Measurements from ENCODE around the gene SALL2. TPM values are rescaled to one million over a fixed set of nuclear protein-coding genes. Genes with fewer than 3 reads are reported as not detected.
A peak's percentile ranks its signal among the peaks of the same experiment; 100 is the strongest.

The SALL2 gene
- polyA plus RNA-seq, 1 of the 3 experiments (the other 2 are of a cell fraction), result 9.1 TPM

GRCh38 chr14:21537090-21537424, 10.9 kb upstream of the SALL2 start:
- Histone ChIP-seq H3K4me1 (ENCODE audit: control insufficient read depth in 1 of 2, insufficient read depth in 2 of 2, low read depth in 1 of 2, low read length in 1 of 2) (peaks cover 3 to 8% of the 10 kb centered on the region in 2 experiments; a peak in 2 of 4 replicates), H4K20me1 (ENCODE audit: insufficient read depth) (no peaks in the 10 kb centered on the region), H3K9me2 (no peaks in the 10 kb centered on the region), H3K4me3 (ENCODE audit: low read depth in 2 of 2, low read length in 1 of 2) (peak overlapping the region; percentile 45 to 60; a peak in 3 of 4 replicates), H3K27me3 (ENCODE audit: insufficient read depth) (peaks cover 37% of the 10 kb centered on the region), H3K27ac (ENCODE audit: low read depth in 2 of 2, low read length in 1 of 2) (no peak overlapping the region), H3K36me3 (replicated peaks in 1 of 2; ENCODE audit: control insufficient read depth in 1 of 2, insufficient read depth in 2 of 2, low read length in 1 of 2) (no peaks in the 10 kb centered on the region), H3K9me3 (no peaks in the 10 kb centered on the region), H3K79me2 (ENCODE audit: insufficient read depth) (no peaks in the 10 kb centered on the region), H2AFZ (ENCODE audit: low read depth) (peak overlapping the region; percentile 51; the same call in 1 of the 2 replicates), H3K9ac (no peak overlapping the region), H3F3A (replicated peaks; ENCODE audit: insufficient read depth) (no peaks in the 10 kb centered on the region), H3K4me2 (peak overlapping the region; percentile 77)
- no peak for TF ChIP-seq TAF1 (IDR thresholded peaks at IDR 0.05; ENCODE audit: borderline replicate concordance, low read depth, low read length)
- TF ChIP-seq RCOR1 (IDR thresholded peaks at IDR 0.05; ENCODE audit: low read length), result no peak
- TF ChIP-seq, protein P1, sequence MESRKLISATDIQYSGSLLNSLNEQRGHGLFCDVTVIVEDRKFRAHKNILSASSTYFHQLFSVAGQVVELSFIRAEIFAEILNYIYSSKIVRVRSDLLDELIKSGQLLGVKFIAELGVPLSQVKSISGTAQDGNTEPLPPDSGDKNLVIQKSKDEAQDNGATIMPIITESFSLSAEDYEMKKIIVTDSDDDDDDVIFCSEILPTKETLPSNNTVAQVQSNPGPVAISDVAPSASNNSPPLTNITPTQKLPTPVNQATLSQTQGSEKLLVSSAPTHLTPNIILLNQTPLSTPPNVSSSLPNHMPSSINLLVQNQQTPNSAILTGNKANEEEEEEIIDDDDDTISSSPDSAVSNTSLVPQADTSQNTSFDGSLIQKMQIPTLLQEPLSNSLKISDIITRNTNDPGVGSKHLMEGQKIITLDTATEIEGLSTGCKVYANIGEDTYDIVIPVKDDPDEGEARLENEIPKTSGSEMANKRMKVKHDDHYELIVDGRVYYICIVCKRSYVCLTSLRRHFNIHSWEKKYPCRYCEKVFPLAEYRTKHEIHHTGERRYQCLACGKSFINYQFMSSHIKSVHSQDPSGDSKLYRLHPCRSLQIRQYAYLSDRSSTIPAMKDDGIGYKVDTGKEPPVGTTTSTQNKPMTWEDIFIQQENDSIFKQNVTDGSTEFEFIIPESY (IDR thresholded peaks at IDR 0.05; ENCODE audit: borderline replicate concordance, low read depth), result no peak
- TF ChIP-seq TEAD4 (IDR thresholded peaks at IDR 0.05; ENCODE audit: borderline replicate concordance, insufficient read depth), result no peak
- no peak for TF ChIP-seq EP300 (IDR thresholded peaks at IDR 0.05; ENCODE audit: borderline replicate concordance in 1 of 2, low read depth in 1 of 2, low read length in 1 of 2)
- no peak for TF ChIP-seq FOXJ3 (CRISPR knock-in tag; IDR thresholded peaks at IDR 0.05)
- no peak for TF ChIP-seq EZH2phosphoT487 (IDR thresholded peaks at IDR 0.05; ENCODE audit: borderline replicate concordance, low read depth)
- no peak for TF ChIP-seq NRF1 (IDR thresholded peaks at IDR 0.05; ENCODE audit: low read depth, low read length)
- TF ChIP-seq CHD2 (IDR thresholded peaks at IDR 0.05; ENCODE audit: low read length, partially characterized antibody), result no peak
- TF ChIP-seq, protein P2, sequence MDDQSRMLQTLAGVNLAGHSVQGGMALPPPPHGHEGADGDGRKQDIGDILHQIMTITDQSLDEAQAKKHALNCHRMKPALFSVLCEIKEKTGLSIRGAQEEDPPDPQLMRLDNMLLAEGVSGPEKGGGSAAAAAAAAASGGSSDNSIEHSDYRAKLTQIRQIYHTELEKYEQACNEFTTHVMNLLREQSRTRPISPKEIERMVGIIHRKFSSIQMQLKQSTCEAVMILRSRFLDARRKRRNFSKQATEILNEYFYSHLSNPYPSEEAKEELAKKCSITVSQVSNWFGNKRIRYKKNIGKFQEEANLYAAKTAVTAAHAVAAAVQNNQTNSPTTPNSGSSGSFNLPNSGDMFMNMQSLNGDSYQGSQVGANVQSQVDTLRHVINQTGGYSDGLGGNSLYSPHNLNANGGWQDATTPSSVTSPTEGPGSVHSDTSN (IDR thresholded peaks at IDR 0.05), result no peak
- no peak for TF ChIP-seq FOXM1 (IDR thresholded peaks at IDR 0.05; ENCODE audit: low read depth)
- no peak for TF ChIP-seq RAD21 (IDR thresholded peaks at IDR 0.05; ENCODE audit: low read length)
- no peak for TF ChIP-seq SMC3 (IDR thresholded peaks at IDR 0.05; ENCODE audit: low read depth, low read length)
- TF ChIP-seq POLR2AphosphoS5 (IDR thresholded peaks at IDR 0.05; ENCODE audit: low read depth, low read length), result no peak
- no peak for TF ChIP-seq REST (IDR thresholded peaks at IDR 0.05; ENCODE audit: low read depth, low read length)
- no peak for TF ChIP-seq RXRA (IDR thresholded peaks at IDR 0.05; ENCODE audit: borderline replicate concordance, low read depth)
- TF ChIP-seq GATA2 (CRISPR knock-in tag; IDR thresholded peaks at IDR 0.05), result no peak
- TF ChIP-seq ELF1 (IDR thresholded peaks at IDR 0.05), result no peak
- TF ChIP-seq, protein P3, sequence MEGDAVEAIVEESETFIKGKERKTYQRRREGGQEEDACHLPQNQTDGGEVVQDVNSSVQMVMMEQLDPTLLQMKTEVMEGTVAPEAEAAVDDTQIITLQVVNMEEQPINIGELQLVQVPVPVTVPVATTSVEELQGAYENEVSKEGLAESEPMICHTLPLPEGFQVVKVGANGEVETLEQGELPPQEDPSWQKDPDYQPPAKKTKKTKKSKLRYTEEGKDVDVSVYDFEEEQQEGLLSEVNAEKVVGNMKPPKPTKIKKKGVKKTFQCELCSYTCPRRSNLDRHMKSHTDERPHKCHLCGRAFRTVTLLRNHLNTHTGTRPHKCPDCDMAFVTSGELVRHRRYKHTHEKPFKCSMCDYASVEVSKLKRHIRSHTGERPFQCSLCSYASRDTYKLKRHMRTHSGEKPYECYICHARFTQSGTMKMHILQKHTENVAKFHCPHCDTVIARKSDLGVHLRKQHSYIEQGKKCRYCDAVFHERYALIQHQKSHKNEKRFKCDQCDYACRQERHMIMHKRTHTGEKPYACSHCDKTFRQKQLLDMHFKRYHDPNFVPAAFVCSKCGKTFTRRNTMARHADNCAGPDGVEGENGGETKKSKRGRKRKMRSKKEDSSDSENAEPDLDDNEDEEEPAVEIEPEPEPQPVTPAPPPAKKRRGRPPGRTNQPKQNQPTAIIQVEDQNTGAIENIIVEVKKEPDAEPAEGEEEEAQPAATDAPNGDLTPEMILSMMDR (IDR thresholded peaks at IDR 0.05), result no peak
- WGBS (ENCODE audit: low lambda C conversion rate), result 36% methylated on average over 3 of the region's 3 CpGs
- POLR2A ChIA-PET, result no interaction called here
- CTCF ChIA-PET, result interaction anchor here (1.0 kb wide), 1 partner anchor 38 kb away, joined by 4 read pairs; no protein-coding TSS in a partner anchor
- no peak for DNase-seq

All from SK-N-SH (cell line).